Activated naive CD8-positive, alpha-beta T cell treated with anti-CD3 and anti-CD28 coated beads, Interleukin-2, amount 10 ng/mL, durations not matched to agents 7 days and 5 days (primary cell): ENCODE data around the gene ZFYVE27. TPM values are rescaled to one million over a fixed set of nuclear protein-coding genes. Genes with fewer than 3 reads are reported as not detected.
"Not testable (repeated sequence)": the region's sequence is repeated elsewhere in the genome, so short reads cannot be mapped to it uniquely, and the experiment has no call there.

ENCODE experiments used
- ATAC-seq: fragments of 150-1000 bp; cut with Tn5 transposase; one replicate; pipeline ENCODE4 v1.10.0; 2021; ENCODE audit warnings: low read depth, moderate library complexity
- POLR2A ChIA-PET: fragments of 350-600 bp; sonication (Branson Sonifier 250); formaldehyde crosslinking; loops from one replicate; lab custom pipeline; 2021; ENCODE audit warnings: antibody characterized with exemption; lab: Charles Lee
- DNase-seq: peaks from one replicate; pipeline ENCODE4 v3.0.0; 2021
- H3K27ac Mint-ChIP-seq: one replicate; pipeline ENCODE4 v1.8.0; 2022; ENCODE audit warnings: mild to moderate bottlenecking, mixed read lengths
- H3K27me3 Mint-ChIP-seq: one replicate; pipeline ENCODE4 v1.8.0; 2022; ENCODE audit warnings: mild to moderate bottlenecking, moderate library complexity, mixed read lengths
- H3K36me3 Mint-ChIP-seq: one replicate; pipeline ENCODE4 v1.8.0; 2021; ENCODE audit warnings: mild to moderate bottlenecking, mixed read lengths
- H3K4me1 Mint-ChIP-seq: one replicate; pipeline ENCODE4 v1.8.0; 2021; ENCODE audit warnings: mixed read lengths
- H3K4me3 Mint-ChIP-seq: one replicate; pipeline ENCODE4 v1.8.0; 2022; ENCODE audit warnings: mild to moderate bottlenecking, moderate library complexity, mixed read lengths
- H3K9me3 Mint-ChIP-seq: one replicate; pipeline ENCODE4 v1.8.0; 2021; ENCODE audit warnings: mixed read lengths
- total RNA-seq, 2 experiments: library from RNA; stranded (reverse); gene quantifications; one replicate each; pipeline ENCODE4 v1.2.3, GENCODE V29; 2021

Gene ZFYVE27
- 10 to 100 TPM; 36.9 to 43.4 TPM for total RNA-seq

GRCh38 chr10:97736902-97737769 is at the start of gene ZFYVE27:
Gene ZFYVE27, plus strand, starts transcription at chr10:97737128. Its CDS starts 1,350 bp downstream, at chr10:97738478.
- Mint-ChIP-seq H3K4me3 (peak within 1 kb of the TSS; percentile 96), H3K27me3 (no peaks in the 10 kb centered on the region), H3K36me3 (peaks cover 17% of the 10 kb centered on the region), H3K27ac (peak within 1 kb of the TSS; percentile 97), H3K9me3 (no peaks in the 10 kb centered on the region), H3K4me1 (peaks cover 30% of the 10 kb centered on the region)
- POLR2A ChIA-PET, result interaction anchor here (0.6 to 1.6 kb wide), 17 partner anchors 8 to 398 kb away, joined by 3 to 12 read pairs (median 3); partner anchors contain the start of genes AVPI1, MARVELD1, PI4K2A and R3HCC1L
- ATAC-seq (peak; percentile 84), DNase-seq (peak; percentile 97)

DNA sequence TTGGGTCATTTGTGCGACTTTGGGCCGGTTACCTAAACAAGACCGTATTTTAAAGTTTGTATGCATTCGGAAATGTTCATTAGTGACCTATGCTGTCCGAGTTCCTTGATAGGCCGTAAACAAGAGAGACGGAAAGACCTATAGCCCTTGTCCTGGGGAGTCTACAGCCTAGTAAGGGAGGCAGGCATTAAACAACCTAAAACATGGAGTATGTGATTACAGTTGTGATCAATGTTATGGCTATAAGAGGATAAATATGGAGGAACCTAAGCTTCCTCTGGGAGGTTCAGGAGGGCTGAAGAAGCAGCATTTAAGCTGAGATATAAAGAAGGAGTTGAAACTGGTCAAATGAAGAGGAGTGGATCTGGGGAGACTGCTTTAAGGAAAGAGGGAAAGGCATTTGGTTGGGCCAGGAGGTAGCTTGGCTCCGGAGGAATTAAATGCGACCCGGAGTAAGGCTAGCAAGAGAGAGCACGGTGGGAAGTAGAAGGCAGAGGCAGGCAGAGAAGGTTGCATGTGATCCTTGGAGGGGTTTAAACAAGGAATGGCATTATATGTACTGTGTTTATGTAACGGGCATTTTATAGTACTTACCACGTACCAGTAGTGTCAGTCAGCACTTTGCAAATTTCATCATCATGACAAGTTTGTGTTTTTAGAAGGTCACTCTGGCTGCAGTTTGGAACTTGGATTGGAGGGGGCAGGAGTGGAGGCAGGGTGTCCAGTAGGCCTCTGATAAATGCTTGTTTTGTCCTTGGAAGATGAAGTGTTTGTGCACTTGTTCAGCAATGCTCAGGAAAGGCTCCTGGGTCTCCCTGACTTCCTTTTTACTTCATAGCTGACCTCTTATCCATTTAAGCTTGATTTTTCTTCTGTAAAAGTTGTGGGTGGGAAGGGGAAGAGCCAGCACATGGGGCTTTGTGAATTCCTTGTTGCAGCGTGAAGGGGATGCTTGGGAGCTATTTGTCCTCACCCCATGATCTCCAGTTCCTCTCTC is 48.8 kb upstream of the ZFYVE27 start:
- Mint-ChIP-seq H3K4me3 (peak overlapping the region; percentile 72), H3K27me3 (peaks cover 11% of the 10 kb centered on the region), H3K36me3 (no peaks in the 10 kb centered on the region), H3K27ac (peak overlapping the region; percentile 17), H3K4me1 (peaks cover 14% of the 10 kb centered on the region), H3K9me3 (no peaks in the 10 kb centered on the region)
- ATAC-seq, result no peak
- POLR2A ChIA-PET, result interaction anchor here (0.6 to 2.9 kb wide), 8 partner anchors 11 to 855 kb away, joined by 3 to 12 read pairs (median 5); partner anchors contain the start of genes R3HCC1L and ZFYVE27
- no peak for DNase-seq

GRCh38 chr10:97689559-97690020 is 47.3 kb upstream of the ZFYVE27 start:
- POLR2A ChIA-PET, result no interaction called here
- Mint-ChIP-seq H3K27ac (no peak overlapping the region), H3K36me3 (no peaks in the 10 kb centered on the region), H3K27me3 (peaks cover 11% of the 10 kb centered on the region), H3K9me3 (no peaks in the 10 kb centered on the region), H3K4me3 (no peak overlapping the region), H3K4me1 (peaks cover 14% of the 10 kb centered on the region)
- ATAC-seq (no peak), DNase-seq (no peak)

DNA sequence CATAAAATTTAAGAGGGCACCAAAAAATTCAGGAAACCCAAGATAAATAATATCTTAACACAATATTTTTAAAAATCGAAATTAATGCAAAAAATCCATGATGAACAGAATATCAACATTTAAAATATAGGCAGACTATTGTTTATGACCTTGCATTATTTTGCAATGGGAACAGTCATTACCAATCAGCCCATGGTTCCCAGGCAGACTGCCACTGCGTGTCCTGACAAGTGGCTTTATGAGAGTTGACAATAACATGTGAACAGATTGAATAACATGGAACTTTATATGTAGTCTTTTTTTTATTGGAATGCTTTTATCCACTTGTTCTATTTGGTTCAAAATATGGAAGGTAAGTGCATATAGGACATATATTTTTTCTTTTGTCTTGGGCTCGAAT is 46.8 kb upstream of the ZFYVE27 start:
- Mint-ChIP-seq H3K4me1 (peaks cover 9% of the 10 kb centered on the region), H3K27me3 (peaks cover 11% of the 10 kb centered on the region), H3K9me3 (no peaks in the 10 kb centered on the region), H3K36me3 (no peaks in the 10 kb centered on the region), H3K27ac (no peak overlapping the region), H3K4me3 (no peak overlapping the region)
- POLR2A ChIA-PET, result no interaction called here
- ATAC-seq, result no peak
- DNase-seq, result no peak

GRCh38 chr10:97698072-97698655 is 38.8 kb upstream of the ZFYVE27 start:
- H3K4me1 Mint-ChIP-seq, DNase-seq, H3K4me3 Mint-ChIP-seq, H3K9me3 Mint-ChIP-seq, ATAC-seq, H3K27ac Mint-ChIP-seq, H3K36me3 Mint-ChIP-seq: not testable (repeated sequence)
- peaks cover 11% of the 10 kb centered on the region for H3K27me3 Mint-ChIP-seq
- POLR2A ChIA-PET, result interaction anchor here (1.2 kb wide), 1 partner anchor 11 kb away, joined by 4 read pairs; the partner anchor contains the start of gene AVPI1

DNA sequence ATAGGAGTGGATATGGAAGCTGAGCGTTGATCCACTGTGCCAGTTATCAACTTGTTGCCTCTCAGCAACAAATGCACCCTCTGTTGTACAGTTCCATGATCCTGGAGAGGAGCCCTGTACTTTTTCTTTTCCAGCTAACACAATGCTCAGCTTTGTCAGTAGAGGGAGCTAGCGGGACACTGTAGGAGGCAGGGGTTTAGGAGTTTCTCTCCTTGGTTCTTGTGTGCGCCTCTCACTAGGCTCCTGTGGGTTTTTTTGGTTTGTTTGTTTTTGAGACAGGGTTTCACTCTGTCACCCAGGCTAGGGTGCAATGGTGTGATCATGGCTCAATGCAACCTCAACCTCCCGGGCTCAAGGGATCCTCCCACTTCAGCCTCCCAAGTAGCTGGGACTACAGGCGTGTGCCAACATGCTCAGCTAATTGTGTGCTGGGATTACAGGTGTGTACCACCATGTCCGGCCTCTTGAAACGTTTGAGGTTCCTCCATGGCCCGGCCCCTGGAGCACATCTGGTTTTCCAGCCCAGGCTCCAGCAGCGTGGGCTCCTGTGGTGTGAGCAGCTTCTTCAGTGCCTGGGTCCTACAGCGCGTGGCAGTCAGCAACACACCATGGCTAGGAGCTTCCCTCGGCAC is 35.4 kb upstream of the ZFYVE27 start:
- POLR2A ChIA-PET, result interaction anchor here (1.3 to 2.0 kb wide), 2 partner anchors 15 to 24 kb away, joined by 5 read pairs; partner anchors contain the start of gene AVPI1

DNA sequence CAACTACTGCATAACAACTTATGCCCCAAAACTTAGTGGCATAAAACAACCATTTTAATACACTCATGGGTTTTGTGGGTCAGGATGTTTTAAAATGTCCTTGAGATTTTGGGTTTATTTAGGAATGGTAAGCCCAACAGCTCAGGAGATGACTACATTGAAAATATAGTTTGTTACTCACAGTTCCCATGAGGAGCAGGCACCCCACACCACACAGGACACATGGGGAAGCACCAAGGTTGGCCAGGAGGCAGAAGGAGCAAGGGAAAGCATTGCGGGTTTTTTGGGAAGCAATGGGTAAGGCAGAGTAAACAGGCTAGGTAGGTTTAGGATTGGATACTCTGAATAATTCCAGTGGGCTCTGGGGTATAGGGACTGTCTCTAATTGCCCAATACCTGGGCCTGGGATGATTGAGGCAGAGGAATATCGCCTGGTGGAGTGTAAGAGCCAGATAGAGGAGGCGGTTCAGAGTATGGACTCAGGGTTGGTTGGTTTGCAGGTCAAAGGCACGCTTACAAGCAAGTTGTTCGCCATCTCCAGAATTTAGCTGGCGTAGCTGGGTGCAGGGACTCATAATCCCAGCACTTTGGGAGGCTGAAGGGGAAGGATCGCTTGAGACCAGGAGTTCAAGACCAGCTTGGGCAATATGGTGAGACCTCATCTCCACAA is 33.4 kb upstream of the ZFYVE27 start:
- DNase-seq (no peak), ATAC-seq (no peak)
- Mint-ChIP-seq H3K36me3 (no peaks in the 10 kb centered on the region), H3K9me3 (no peaks in the 10 kb centered on the region), H3K27ac (no peak overlapping the region), H3K27me3 (peaks cover 16% of the 10 kb centered on the region), H3K4me1 (peaks cover 2% of the 10 kb centered on the region), H3K4me3 (no peak overlapping the region)
- POLR2A ChIA-PET, result no interaction called here

More for the DNA sequence above, 35.4 kb upstream of the ZFYVE27 start:
- H3K4me1 Mint-ChIP-seq, result peaks cover 2% of the 10 kb centered on the region
- ATAC-seq (peak; percentile 94), DNase-seq (no peak)
- H3K4me3 Mint-ChIP-seq, result no peak overlapping the region
- no peak overlapping the region for H3K27ac Mint-ChIP-seq
- peaks cover 11% of the 10 kb centered on the region for H3K27me3 Mint-ChIP-seq
- H3K9me3 Mint-ChIP-seq, result no peaks in the 10 kb centered on the region
- no peaks in the 10 kb centered on the region for H3K36me3 Mint-ChIP-seq

DNA sequence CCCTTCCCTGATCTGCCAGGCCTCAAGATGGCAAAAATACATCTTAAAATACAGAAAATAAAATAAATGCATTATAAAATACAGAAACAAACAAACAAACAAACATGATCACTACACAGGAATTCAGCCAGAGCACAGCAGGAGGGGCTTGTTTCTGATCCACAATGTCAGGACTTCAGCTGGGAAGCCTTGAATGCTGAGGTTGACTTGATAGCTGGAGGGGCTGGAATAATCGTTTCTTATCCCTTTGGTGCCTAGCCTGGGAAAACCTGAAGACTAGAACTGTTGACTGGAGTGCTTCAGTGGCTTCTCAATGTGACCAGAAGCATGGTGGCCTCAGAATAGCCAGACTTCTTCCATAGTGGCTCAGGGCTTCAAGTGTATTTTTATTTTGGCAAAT is 32.6 kb upstream of the ZFYVE27 start:
- Mint-ChIP-seq H3K27me3 (peaks cover 12% of the 10 kb centered on the region), H3K36me3 (no peaks in the 10 kb centered on the region), H3K9me3 (no peaks in the 10 kb centered on the region), H3K4me3 (no peak overlapping the region), H3K4me1 (peaks cover 2% of the 10 kb centered on the region), H3K27ac (no peak overlapping the region)
- ATAC-seq (no peak), DNase-seq (no peak)
- POLR2A ChIA-PET, result interaction anchor here (0.6 kb wide), 2 partner anchors 23 to 195 kb away, joined by 3 read pairs; no protein-coding TSS in a partner anchor

DNA sequence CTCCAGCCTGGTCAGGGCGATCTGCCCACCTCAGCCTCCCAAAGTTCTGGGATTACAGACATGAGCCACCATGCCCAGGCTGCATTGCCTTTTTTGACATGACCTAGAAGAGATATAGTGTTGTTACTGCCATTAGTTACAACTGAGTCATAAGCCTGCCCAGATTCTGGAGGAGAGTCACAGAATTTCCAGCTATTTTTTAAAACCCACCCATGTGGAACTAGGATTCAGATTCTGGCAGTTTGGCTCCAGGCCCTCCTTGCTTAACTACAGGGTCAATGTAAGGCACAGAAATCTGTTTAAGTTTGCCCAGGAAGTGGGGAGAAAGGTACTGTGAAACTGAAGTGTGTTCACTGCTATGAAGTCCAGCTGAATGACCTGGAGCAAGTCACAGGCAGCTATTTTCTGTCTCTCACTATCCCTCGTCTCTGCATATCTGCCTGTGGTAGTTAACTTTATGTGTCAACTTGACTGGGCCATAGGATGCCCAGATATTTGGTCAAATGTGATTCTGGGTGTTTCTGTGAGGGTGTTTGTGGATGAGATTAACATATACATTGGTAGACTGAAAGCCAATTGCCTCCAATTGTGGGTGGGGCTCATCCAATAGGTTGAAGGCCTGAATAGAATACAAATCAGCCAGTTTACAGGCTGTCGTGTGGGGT is 31.8 kb upstream of the ZFYVE27 start:
- Mint-ChIP-seq H3K9me3 (no peaks in the 10 kb centered on the region), H3K27me3 (peaks cover 16% of the 10 kb centered on the region), H3K27ac (no peak overlapping the region), H3K4me1 (peaks cover 2% of the 10 kb centered on the region), H3K36me3 (no peaks in the 10 kb centered on the region), H3K4me3 (no peak overlapping the region)
- POLR2A ChIA-PET, result interaction anchor here (0.7 kb wide), 1 partner anchor 57 kb away, joined by 3 read pairs; no protein-coding TSS in a partner anchor
- DNase-seq (no peak), ATAC-seq (no peak)

DNA sequence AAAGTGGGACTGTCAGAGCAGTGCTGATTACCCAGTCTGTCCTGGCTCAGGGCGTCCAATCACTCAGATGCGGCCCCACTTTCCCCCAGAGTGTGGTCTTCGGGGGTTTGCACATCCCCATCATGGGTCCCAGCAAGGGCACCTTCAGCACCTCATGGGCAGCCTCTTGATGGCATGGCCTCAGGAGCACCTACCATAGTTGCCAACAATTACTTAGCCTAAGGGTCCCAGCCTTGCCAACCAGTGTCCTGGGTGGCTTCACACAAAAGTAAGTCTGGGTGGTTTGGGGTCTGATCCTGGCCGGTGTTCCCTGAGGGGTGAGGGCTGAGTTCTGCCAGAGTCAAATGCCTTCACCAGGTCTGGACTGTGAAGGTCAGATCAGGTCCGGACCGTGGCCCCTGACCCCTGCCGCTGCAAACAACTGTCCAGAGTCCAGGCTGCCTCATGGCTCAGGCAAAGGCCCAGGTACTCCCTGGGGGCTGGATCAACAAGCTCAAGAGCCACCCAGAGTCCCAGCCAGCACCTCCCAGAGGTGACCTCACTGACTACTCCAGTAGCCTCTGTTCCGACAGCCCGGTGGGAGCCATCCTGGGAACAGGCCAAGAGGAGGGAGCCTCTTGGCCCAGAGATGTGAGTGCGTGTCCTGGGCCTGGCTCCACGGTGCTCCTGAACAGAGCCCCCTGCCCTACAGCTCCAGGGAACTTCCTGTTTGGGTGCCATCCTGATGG is 29.6 kb upstream of the ZFYVE27 start:
- no peak overlapping the region for H3K27ac Mint-ChIP-seq
- no peaks in the 10 kb centered on the region for H3K36me3 Mint-ChIP-seq
- POLR2A ChIA-PET, result no interaction called here
- no peak overlapping the region for H3K4me3 Mint-ChIP-seq
- H3K27me3 Mint-ChIP-seq, result peaks cover 24% of the 10 kb centered on the region
- H3K4me1 Mint-ChIP-seq, result no peaks in the 10 kb centered on the region
- H3K9me3 Mint-ChIP-seq, result no peaks in the 10 kb centered on the region
- DNase-seq, result no peak
- no peak for ATAC-seq

DNA sequence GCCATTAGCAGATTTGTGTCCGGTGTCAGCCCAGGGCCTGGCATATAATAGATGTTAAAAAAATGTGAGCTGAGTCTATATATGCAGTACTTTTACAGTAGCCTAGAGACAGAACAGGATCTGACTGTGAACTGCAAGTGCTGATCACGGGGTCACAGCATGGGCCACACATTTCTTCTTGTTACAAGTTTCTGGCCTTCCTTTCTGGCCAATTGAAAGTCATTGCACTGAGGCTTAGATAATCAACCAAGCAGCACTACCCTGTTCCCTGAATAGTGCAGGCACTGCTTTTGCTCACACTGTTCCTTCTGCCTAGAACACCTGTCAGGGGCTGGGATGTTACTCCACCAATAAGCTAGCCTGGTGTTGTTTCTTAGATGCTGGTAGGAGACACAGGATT is 28.8 kb upstream of the ZFYVE27 start:
- Mint-ChIP-seq H3K36me3 (no peaks in the 10 kb centered on the region), H3K9me3 (no peaks in the 10 kb centered on the region), H3K27me3 (peaks cover 26% of the 10 kb centered on the region), H3K4me1 (peaks cover 5% of the 10 kb centered on the region), H3K4me3 (no peak overlapping the region), H3K27ac (no peak overlapping the region)
- DNase-seq (no peak), ATAC-seq (no peak)
- POLR2A ChIA-PET, result interaction anchor here (0.6 to 1.0 kb wide), 2 partner anchors 19 to 29 kb away, joined by 3 to 4 read pairs; partner anchors contain the start of gene ZFYVE27
